Measurements from ENCODE around the gene ATP2C1.

ATP2C1 gene

DNA sequence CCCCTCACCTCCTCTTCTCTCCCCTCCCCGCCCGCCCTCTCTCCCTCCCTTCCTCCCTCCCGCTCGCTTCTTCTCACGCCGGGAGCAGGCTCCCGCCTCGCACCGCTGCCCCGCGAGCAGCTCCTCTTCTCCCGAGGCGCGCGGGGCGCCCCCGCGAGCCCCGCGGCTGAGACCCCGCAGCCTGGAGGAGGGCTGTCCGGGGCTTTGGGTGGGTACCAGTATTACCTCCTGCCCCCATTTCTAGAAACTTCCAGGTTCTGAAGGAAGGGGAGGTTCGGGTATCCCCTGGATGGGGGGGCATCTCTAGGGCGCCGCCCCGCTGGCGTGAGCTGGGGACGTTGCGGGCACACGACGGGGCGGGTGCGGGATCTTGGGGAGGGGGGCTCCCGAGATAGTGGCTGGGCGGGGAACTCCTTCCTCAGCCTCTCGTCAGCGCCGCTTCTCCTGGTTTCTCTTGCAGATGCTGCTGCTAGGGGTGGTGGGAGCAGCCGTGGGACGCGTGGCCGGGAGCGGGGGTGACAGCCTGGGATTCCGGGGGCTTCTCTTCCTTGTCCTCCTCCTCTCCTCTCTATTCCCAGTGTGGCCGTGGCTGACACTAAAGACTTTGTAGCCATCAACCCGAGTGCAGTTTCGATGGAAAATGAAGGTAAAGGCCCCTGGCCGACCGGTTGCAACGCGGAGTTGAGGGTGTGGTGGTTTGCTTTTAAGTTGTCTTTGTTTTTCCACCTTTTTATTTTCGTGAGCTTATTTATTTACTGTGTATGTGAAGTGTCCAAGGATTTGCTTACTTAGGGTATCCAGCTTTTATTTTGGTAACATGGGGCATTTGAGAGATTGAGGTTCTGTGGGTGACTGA is 474 bp downstream of the ATP2C1 start:
- peak in 2 of 3 experiments; percentile 9 to 16 for DNase-seq (ENCODE audit: low read depth in 3 of 3)

DNA sequence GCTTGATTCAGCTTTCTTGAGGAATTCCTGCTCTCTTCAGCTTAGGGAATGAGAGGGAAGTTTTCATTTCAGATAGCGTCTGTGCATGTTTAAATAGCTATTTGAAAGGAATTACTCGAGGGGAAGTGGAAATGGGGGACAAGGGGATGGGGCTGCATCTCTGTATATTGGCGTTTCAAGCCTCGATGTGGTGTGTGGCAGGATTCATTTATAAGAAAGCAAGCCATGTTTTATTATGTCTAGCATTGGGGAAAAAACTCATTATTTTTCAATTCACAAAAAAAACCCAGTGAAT is 1.0 kb downstream of the ATP2C1 start:
- DNase-seq (ENCODE audit: low read depth in 3 of 3): no peak

DNA sequence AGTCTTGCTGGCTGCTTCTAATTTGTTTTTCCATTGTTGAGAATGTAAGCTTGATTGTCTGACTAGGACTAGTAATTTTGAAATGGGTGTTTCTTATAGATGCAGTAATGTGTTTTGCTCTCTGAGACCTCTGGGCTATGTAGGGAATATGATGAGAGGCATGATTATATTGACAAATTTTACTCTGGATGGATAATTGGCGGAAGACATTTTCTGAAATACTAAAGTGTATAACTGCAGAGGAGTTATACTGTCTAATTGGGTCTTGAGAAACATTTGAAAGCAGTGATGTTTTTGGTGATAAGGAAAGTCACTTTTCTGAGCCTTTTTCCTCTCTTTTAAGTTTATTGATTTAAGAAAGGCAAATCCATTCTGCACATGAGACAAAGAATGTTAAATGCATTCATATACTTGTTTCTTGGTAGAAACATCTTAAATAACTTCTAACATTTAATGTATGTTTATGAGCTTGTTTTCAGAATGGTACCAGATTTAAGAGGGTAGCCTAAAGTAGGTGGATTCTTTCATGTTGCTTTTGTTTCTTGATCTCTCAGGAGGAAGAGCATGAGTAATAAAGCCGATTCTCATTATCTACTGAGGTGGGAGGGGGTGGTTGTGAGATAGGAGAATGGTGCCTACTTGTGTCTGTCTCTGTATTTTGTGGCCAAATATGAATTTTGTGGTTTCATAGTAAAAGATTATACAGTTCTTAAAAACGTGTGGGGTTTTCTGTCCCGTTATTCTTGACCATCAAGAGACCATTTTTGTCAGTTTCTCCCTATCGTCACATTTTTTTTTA is 2.0 kb downstream of the ATP2C1 start:
- DNase-seq (ENCODE audit: low read depth in 3 of 3): no peak

DNA sequence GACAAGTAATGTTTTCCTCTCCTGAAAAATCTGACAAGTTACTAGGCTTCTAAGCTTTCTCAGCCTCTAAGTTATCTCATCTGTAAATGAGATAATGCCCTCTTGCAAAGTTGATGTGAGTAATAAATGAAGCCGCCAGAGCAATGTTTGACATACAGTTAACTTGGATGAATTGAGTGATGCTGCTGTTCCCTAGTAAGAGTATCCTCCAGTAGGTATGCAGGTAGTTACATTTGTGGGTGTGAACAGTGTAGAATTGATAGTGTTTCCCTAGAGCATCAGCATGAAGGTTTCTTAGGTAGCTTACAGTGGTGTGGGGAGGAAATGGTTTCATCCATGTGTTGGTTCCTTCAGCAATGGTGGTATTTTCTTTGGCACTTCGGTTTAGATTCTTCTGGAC is 3.4 kb downstream of the ATP2C1 start:
- no peak for DNase-seq (ENCODE audit: low read depth in 3 of 3)

DNA sequence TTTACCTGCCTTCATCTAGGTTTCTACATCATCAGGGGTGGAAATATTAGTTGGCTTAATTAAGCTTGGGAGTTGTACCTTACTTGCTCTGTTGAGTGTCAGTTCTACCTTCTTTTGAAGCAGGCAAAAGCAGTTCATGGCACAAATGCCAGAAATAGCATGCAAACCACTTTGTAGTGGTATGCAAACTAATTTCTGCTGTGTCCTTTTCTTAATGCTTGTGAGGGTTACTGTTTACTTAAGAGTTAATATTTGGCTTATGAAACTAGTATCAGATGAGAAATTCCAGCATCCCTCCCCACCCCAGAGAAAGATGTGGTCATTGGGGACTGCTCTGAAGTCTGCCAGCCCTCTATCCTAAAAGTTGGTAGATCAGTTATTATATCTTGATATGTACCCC is 7.1 kb downstream of the ATP2C1 start:
- no peak for DNase-seq (ENCODE audit: low read depth in 3 of 3)

DNA sequence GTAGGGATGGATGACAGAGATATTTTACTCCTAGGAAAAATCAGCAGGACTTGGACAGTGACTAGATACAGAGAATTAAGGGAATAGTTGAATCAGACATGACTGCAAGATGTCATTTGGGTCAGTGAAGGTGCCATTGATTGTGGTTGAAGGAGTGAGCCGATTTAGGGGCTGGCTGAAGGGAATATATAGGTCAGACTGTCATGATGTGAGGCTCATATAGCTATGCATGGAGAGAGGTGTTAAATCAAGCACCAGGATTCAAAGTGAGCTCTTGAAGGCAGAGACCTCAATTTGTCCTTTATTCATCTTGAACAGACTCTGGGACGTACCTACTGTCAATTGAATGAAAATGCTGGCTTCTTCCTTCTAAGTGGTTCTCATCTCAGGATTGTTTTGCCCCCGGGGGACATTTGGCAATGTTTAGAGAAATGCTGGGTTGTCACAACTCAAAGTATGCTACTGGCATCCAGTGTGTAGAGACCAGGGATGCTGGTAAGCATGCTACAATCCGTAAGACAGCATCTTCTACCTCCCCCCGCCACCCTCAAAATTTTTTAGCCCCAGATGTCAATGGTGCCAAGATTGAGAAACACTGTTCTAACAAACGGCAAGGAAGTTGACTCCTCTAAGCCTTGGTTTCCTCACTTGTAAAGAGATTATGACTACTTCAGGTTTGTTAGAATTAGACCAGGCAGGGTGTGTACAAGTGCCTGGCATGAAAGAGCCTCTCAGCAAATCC is 7.8 kb downstream of the ATP2C1 start:
- no peak for DNase-seq (ENCODE audit: low read depth in 3 of 3)

DNA sequence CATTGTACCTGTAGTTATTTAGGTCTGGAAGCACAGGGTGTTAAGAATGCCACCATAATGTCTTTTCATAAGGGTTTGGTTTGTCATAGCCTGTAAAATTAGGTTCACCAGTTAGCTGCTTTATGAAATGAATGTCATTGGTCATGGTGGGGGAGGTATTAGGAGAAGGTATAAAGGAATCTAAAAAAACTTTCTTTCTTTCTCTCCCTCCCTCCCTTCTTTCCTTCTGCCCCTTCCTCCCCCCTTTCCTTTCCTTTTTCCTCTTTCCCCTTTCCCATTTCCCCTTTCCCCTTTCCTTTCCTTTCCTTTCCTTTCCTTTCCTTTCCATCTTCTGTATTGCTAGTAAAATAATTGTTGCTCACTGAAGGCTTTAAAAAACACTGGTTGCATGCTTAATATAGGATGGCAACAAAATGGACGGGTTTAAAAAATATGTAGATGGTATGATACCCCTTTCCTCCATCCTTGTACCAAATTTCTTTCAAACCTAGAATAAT is 9.6 kb downstream of the ATP2C1 start:
- no peak for DNase-seq (ENCODE audit: low read depth in 3 of 3)

DNA sequence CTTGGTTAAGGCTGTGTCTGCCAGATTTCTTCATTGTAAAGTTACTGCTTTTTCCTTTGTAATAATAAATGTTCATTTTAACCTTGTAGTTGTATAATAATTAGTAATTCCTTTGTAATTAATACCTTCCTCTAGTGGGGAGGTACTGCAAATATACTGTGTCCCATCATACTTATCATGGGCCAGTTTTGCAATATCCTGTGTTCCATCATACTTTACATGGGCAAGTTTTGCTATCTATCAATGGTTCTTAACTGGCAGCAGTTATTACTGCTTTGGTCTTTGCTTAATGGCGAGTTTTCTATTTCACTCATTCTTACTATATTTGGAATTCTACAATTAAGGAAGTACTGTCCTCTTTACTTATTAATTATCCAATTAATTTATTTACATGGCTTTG is 10.6 kb downstream of the ATP2C1 start:
- no peak for DNase-seq (ENCODE audit: low read depth in 3 of 3)

DNA sequence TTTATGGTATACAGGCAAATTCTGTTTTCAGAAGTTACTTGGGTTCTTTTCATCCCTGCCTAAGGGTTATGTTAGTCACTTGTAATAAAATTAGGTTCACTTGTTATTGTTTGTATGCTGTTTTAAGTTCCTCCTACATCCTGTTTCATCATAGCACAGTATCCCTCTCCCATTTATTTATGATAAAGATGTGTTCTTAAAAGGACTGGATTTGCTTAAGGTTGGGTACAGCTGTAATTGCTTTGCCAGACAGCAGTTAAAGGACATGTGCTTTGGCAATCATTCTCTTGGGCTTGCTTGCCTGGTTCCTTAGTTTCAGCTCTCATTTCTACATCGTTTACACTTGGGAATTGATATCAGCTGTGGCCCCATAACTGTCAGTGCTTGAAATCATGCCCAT is 11.7 kb downstream of the ATP2C1 start:
- DNase-seq (ENCODE audit: low read depth in 3 of 3): no peak

DNA sequence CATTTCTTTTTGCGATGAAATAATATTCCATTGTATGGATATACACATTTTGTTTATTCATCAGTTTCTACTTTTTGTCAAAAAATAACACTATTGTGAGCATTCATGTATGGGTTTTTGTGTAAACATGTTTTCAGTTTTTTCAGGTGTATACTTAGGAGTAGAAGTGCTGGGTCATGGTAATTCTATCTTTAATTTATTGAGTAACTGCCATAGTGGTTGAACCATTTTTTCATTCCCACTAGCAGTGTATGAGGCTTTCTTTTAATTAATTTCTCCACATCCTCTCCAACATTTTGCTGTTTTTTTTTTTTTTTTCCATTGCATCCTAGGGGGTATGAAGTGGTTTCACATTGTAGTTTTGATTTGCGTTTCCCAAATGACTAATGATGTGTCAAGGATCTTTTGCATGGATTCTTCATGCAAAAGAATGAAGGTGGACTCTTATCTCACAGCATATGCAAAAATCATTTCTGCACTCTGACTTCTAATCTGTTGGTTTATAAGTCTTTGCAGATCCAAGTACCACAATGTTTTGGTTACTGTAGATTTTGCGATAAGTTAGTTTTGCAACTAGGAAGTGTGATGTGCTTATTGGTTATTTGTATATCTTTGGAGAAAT is 12.6 kb downstream of the ATP2C1 start:
- DNase-seq (ENCODE audit: low read depth in 3 of 3): no peak

DNA sequence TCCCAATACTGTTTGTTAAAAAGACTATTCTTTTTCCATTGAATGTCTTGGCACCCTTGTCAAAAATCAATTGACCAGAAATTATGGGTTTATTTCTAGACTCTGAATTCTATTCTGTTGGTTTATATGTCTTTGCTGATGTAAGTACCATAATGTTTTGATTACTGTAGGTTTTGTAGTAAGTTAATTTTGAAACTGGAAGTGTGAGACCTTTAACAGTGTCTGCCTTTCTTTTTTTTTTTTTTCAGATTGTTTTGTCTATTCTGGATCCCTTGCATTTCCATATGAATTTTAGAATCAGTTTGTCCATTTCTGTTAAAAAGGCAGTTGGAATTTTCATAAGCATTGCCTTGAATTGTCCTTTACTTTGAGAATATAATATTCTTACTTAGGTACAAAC is 13.6 kb downstream of the ATP2C1 start:
- no peak for DNase-seq (ENCODE audit: low read depth in 3 of 3)

DNA sequence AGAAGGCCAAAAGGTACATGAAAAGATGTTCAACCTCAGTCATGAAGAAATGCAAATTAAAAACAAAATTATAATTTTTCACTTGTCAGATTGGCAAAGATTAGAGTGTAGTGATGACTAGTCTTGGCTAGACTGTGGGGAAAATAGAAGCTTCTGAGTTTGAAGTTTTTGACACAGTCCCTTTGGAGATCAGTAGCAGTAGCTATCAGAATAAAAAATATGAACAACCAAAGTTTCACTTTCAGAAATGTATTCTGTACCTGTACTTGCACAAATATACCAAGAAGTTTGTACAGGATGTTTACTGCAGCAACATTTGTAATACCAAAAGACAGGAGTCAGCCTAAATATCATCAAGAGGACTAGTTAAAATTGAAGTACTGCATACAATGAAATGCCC is 14.1 kb downstream of the ATP2C1 start:
- DNase-seq (ENCODE audit: low read depth in 3 of 3): no peak

DNA sequence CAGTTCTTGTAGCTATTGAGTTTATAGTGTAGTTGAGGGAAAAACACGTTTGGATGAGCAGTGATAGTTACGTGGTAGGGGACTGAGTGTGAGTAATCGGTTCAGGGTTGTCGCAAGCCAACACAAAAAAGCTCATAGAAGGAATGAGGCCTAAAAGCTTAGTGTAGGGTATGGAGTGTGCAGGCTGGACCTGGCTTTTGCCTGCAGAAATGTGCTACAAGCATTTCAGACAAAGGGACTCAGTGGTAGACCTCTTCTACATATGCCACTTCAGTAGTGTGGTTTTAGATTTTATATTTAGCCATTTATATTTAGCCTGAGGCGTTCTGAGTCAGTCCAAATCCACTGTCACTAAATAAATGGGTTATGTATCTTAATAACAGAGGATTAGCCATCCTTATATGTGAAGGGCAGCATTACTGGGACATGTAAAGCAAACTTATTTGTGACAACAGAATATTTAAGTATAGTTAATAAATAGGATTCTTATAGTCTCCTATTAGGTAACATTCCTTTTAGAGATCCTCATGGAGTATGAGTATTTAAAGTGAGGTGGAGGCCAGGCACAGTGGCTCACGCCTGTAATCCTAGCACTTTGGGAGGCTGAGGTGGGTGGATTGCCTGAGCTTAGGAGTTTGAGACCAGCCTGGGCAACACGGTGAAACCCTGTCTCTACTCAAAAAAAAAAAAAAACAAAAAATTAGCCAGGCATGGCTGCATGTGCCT is 21.8 kb downstream of the ATP2C1 start:
- no peak for DNase-seq (ENCODE audit: low read depth in 3 of 3)

DNA sequence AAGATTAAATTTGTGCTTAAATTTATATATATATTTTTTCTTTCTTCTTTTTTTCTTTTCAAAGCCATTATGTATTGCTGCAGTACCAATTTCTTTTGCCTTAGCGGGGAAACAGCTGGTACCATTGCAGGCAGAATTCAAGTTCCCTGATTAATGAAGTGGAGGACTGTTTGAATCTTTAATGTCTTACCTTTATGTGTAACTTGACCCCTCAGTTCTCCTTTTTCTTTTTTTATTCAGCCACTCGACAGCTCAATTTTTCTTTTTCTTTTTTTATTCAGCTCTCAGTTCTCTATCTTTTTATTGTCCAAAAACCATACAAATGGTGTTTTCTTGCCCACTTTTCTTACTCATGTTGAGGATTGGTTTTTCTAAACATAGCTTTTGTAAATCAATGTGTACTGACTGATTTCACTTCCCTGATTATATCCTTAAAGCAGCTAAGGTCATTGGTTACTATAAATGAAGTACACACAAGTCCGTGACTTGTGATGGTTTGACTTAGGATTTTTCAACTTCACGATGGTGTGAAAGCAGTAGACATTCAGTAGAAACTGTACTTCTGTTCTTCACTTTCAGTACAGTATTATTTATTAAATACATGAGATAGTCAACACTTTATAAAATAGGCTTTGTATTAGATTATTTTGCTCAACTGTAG is 22.8 kb downstream of the ATP2C1 start:
- no peak for DNase-seq (ENCODE audit: low read depth in 3 of 3)

DNA sequence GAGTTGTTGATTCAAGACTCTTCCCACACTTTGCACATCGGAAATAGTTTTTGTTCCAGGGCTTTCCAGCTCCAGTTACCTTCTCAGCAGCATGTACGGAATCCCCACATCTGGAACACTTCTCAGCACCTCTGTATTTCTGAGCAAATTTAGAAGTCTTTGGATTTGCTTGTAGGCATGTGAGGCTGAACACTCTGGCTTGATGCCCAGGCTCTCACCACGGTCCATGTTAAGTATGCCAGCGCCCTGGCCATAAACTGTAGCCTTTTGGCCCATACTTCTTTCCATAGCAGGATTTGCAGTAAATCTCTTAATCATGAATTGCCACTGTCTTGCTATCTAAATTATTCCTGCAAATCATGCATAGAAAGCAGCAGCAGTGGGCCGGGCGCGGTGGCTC is 24.4 kb downstream of the ATP2C1 start:
- DNase-seq (ENCODE audit: low read depth in 3 of 3): no peak

DNA sequence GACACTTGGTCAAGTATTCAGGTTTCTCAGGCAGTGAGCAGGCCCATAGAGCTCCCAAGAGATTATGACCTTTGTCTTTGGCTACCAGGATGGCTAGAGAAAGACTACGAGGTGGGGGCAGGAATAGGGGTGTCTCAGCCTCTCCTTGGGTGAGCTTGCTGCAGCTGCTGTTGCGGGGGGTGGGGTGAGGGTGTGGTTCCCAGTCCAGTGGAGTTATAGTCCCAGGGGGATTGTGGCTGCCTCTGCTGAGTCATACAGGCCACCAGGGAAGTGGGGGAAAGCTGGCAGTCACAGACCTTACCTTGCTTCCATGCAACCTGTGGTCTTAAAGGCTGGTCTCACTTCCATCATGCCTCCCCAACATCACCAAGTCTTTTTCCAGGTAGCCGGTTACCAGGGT is 31.7 kb downstream of the ATP2C1 start:
- DNase-seq (ENCODE audit: low read depth in 3 of 3): no peak

DNA sequence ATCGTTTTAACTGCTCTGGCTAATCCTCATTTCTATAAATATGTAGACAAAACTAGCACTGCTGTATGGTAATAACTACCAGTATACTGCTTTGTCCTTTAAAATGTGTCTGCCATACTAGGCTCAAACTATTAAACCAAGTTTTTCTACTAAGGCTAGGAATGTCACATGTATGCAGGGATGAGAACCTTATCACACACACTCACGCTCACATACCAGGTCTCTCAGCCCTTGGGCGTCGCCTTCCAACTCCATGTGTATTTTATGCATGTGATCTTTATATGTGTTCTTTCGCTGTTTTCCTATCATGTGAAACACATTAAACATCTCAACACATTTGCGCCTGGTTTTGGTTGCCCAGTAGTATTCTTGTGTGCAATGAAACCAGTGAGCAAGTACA is 32.6 kb downstream of the ATP2C1 start:
- no peak for DNase-seq (ENCODE audit: low read depth in 3 of 3)

DNA sequence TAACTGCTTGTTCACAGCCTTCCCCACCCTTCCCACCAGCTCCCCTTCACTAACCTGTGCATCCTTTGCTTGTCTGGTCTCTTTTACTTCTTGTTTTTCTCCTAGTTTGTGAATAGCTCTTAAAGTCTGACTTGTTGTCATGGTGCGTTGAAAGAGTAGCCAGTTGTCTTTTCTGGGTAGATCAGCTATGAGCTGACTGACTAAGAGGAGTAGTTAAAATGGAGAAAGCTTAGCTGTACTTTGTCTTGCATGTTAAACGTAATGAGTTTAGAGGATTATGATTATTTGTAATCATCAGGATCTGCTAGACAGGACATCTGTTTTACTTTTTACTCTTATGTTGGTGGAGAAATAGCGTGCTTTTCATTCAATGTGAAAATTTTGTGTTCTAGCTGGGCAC is 35.9 kb downstream of the ATP2C1 start:
- DNase-seq (ENCODE audit: low read depth in 3 of 3): no peak

DNA sequence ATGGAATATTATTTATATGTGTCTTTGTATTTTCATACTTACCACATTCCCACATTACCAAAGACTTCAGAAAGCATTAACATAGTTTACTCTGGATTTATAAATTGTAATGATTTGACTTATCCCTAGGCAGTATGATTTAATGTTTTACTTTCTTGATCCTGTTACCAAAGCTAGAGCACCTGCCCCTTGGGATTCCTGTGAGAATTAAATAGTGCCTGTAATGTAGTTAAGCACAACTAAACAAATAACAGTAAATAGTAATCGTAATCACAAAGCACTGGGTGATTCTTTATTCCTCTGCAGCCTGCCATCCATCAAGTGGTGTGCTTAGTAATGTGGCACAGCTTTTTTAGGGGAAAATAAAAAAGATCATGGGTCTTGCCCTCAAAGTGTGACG is 39.1 kb downstream of the ATP2C1 start:
- no peak for DNase-seq (ENCODE audit: low read depth in 3 of 3)

DNA sequence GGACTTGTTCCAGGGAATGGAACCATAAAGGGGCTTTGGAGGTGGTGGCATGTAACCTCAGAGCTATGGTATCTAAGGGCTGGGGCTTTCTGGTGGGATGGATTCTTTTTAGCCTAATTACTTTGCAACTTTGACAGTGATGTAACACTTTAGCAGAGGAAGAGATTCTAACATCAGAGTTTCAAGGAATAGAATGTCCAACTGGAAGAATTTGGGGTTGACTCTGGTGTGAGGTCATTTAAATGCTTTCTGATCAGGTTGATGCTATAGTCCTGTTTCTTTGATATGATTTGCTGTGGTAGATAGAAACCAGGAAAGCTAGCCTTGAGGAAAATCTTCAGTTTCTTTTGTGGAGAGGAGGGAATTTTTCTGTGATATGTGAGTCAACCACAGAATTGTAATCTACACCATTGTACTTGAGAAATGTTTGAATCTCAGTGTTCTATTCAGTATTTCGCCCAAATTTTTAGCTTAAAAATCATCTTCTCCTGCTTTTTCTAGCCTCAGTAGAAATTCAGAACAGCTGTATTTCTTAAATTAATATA is 40.0 kb downstream of the ATP2C1 start:
- no peak for DNase-seq (ENCODE audit: low read depth in 3 of 3)
